NCI-H2171 treated with DMSO at 0.1 percent for 48 hours (cell line): ENCODE data around the gene ICAM3.

Source experiments
- DNase-seq: peaks from one replicate; lab custom pipeline; 2025; lab: John Stamatoyannopoulos, UW

Gene ICAM3

DNA sequence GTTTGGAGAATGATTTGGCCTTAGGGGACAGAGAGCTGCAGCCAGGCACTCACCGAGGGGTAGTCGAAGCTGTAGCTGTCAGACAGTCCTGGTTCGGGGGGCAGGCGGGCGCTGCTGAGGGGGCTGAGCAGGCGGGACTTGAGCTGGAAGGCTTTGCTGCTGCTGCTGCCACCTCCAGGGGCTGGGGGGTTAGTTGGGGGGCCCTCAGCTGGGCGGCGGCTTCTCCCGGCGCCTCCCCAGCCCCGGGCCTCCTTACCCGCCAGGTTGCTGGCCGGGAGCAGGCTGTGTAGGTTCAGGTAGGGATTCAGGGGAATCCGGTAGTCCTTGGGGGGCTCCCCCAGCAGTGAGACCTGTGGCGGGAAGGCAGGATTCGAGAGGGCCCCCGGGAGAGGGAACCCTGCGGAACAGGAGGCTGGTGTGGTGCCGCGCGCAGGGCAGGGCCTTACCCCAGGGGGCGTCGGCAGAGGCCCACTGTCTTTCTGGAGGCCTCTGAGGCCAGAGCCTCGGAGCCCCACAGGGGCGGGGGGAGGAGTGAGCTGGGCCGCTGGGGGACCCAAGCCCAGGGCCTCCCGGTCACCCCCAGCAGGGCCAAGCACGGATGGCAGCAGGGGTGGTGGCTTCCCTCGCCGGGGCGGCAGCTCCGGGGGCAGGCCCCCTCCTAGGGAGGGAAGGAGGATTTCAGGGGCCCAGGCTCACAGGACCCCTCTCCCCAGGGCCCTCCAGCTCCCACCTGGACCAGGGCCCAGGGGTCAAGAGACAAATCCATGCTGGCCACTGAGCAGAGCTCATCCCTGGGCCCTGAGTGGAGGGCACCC, 18.6 kb downstream of the ICAM3 start:
- DNase-seq = no peak

DNA sequence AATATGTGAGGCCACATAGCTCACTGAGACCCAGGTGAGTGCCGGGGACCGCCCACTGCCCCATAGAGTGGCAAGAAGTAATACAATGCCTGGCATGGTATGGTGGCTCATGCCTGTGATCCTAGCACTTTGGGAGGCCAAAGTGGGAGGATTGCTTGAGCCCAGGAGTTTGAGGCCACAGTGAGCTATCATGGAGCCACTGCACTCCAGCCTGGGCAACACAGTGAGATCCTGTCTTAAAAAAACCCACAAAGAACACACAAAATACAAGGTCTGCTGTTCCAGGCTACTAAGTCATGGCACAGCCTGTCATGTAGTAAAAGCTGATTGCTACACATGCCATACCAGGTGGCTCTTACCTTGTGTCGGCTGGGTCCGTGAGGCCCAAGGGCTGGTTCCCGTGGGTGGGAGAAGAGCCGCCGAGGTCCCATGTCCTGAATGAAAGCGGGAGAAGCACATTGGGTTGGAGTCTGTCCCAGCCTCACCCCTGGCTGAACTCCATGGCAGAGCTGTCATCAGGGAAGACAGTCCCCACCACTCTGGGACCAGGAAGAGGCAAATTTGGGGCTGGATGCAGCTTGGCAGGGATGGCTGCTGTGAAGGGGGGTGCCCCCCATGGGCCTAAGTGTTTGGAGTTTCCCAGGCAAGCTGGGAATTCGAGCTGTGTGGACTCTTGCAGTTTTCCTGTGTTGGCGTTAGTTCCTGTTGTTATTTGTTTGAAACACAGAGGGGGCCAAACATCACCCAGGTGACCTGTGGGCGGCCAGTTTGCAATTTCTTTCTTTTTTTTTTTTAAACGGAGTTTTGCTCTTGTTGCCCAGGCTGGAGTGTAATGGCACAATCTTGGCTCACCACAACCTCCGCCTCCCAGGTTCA, 20.4 kb downstream of the ICAM3 start:
- DNase-seq = no peak

DNA sequence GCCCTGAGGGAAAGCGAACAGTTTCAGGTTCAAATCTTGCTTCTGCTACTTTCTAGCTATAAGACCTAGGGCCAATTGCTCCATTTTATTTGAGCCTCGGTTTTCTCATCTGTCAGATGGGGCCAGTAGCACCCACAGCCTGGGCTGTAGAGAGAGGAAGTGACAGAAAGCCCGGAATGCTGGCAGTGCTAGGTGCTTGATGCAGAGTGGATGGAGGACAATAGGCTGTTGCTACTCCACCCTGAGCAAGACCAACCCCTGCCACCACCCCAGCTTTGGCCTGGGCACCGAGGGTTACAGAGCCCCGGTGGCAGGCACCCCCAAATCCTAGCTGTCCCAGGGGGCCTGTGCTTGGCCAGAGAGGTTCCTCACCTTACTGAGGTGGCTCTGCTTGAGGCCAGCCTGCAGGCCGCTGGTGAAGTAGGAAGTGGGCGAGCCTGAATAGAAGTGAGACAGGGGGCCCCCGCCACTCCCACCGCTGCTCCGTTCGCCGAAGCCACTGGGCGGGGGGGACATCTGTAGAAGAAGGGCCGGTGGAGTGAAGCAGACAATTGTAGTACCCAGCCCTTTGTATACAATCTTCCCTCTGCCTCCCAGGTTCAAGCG, 21.5 kb downstream of the ICAM3 start:
- DNase-seq = no peak

DNA sequence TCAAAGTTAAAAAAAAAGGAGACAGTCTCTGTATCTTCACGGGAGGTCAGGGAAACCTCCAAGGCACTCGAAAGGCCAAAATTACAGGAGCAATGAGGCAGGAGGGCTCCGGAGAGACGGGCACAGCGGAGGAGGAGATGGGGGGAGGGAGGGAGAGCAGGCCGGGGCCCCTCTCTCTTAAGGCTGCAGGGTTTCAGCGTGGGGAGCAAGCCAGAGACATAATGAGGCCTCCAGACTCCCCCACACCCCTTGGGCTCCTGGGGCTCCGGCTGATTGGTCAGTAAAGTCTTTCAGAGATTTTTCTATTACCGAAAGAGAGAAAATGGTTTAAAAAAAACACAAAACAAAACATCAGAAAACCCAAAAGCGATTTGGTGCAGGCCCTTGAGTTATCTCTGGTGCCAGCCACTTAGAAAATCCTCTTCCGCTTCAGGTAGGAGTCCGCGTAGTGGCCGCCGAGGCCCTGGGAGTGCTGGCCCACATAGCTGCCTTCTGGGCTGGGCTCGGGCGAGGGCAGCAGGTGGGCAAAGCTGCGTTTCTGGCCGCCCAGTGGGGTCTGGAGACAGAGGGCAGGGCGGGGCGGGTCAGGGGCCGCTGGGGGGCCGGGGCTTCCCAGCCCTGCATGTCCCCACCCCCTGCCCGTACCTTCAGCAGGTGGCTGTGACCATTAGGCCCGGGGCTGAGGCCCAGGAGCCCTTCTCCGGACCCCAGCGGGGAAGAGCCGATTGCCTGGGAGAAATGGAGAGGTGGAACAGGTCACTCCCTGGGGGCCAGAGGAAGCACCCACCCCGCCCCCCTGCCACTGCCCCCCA, 22.2 kb downstream of the ICAM3 start:
- DNase-seq = no peak

DNA sequence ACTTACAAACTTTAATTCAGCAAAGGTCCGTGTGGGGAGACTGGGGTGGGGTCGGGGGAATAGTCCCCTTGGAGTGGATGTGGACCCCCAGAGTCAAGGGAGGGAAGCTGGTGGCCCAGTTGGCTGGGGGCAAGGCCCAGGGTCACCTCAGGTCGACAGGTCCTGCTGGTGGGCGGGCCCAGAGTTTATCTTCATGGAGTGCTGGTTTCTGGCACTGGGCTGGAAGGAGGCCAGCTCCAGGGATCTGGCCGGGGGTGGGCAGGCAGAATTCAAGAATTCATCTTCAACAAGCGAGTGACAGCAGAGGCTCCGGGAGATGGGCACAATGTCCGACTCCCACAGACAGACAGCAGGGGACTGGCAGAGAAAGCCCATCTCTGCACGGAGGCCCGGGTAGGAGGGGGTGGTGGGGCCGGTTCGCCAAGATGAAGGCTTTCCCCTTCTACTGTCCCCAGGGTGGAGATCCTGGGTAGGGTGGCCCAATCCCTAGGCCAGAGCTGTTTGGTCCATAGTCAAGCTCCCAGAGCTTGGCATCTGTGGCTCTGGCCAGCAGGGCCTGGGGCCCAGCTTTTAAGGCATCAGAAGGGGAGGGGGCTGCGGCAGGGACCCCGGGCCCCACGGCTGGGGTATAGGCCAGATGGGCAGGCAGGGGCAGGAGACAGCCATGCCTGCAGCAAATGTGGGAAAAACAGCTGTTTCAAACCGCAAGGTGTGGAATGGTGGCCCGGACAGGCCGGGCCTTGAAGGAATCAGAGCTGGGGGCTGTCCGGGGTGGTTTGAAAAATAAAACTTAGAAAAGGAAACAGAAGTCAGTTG, 23.0 kb downstream of the ICAM3 start:
- DNase-seq = no peak

DNA sequence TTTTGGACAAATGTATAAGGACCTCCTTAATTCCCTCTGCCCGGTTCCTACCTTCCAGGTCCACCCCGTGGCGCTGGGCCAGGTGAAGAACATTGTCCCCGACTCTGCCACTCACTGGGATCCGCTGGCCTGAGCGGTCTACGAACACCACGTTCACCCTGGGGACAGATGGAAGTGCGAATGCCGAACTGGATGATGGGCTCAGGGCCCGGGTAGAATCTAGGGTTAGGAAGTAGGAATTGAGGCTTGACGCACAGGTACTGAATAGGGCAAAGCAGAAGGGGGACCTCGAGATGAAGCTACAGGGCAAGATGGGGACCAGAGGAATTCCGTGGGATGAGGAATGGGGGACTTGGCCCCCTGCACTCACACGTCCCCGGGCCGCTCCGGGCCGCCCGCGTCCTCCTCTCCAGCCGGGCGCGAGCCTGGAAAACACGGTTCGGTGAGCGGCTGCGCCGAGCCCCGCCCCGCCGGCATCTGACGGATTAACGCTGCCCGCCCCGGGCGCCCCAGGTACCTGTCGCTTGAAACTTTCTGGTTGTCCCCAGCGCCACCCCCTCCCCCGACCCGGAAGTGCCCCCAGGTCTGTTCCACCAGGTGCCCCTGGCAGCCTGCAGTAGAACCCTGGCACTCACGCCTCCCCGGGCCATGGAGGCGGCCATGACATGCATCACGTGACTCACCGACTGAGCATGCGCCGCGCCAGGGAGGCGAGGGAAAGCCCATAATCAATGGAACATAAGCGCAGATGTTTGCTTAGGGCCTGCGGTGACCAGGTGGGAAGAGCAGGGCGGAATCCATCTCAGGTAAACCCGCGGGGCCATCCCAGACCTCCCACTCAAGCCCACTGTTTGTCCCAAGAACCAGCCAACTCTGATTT, 23.8 kb downstream of the ICAM3 start, which contains the start of gene FDX2:
TSS of gene FDX2 (minus strand) at position 681 of the 880 bp plus-strand sequence. CDS start at position 662, 19 bp downstream.
- peak; percentile 91 for DNase-seq

DNA sequence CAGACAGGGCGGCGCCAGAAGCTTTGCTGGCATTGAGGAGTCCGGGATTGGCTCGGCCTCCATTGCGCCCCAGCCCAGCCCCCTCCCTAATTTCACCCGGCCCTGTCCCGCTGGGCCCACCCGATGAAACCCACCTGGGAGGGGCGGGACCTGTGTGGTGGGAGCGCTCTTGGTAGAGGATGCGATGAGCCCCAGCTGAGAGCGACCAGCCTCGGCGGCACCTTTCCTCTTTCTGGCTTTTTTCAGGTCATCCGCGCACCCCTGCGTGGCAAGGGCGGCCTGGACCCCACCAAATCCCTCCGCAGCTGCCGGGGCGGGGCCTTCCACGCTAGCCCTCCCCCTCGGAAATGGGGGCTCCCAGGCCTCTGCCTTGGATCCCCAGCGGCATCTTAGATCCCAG, 30.0 kb downstream of the ICAM3 start, which contains the start of gene ZGLP1:
TSS of gene ZGLP1 (minus strand) at position 393 of the 400 bp plus-strand sequence.
- no peak for DNase-seq

DNA sequence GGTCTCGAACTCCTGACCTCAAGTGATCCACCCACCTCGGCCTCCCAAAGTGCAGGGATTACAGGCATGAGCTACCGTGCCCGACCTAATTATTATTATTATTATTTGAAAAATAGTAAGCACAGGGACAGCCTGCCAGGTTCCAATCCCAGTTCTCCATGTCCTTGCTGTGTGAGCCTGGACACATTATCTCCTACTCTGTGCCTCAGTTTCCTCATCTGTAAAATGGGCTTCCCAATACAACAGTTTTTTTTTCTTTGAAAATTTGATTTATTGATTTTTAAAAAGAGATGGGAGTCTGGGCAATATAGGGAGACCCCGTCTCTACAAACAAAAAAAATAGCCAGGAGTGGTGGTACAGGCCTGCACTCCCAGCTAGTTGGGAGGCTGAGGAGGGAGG, 33.1 kb downstream of the ICAM3 start:
- no peak for DNase-seq

DNA sequence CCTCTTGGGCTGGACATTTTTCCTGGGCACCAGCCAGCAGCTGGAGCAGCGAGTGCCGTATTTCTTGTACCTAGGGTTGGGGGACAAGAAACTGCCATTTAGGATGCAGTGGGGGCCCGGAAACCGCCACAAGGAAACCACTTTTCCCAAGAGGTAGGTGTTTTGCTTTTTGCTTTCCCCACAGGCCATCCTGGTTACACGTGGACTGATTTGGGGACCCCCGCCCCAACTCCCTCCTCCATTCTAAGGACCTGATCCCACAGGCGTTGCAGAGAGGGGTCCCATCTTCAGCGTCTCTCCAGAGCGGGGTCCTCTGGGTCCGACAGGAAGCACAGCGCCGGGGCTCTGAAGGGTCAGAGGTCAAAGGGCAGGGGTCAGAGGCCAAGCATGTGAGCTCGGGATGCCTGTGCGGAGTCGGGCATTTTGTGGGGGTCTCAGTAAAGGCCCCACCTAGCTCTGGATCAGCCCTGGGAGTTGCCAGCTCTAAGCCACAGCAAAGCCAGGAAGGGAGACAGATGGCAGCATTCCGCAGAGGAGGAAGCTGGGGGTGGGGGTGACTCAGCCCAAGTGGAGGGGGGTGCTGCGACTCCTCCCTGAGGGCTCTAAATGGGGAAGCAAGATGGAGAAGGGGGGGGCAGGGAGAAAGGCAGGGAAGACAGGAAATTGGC, 34.2 kb downstream of the ICAM3 start:
- DNase-seq = peak; percentile 33

DNA sequence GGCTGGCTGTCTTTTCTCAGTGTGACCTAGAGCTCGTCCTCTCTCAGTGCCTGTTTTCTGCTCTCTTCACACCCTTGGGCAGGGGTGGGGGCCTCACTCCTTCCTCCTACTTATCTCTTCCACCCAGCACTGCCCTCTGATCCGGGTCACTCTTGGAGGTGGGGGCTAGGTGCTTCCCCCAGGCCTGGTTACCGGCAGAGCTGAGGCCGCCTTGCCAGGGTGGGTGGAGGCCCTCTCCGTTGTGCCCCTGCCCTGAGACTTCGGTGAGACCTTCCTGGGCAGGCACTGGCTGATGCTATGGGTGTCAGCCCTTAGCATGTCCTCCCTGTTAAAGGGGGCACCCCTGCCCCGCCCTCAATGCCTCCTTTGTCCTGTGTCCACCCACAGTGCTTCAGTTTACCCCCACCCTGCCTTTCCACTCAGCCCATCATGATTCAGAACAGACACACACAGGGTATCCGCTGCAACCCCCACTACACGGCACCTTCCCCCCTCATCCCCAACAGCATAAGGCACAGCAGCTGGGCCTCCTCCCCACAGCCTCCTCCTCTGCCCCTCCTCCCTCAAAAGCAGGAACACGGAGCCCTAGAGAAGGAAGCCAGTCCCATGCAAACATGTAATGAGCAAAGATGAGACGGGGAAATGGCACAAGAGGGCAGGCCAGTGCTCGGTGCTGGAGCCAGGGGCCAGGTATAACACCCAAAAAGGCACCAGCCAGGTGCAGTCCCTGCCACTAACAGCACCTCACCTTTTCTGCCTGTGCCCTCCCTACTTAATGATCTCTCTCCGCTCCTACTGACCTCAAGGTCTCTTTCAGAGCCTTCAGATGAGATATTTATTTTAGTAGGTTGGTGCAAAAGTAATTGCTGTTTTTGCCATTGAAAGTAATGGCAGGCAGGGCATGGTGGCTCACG, 39.6 kb downstream of the ICAM3 start:
- peak; percentile 75 for DNase-seq

DNA sequence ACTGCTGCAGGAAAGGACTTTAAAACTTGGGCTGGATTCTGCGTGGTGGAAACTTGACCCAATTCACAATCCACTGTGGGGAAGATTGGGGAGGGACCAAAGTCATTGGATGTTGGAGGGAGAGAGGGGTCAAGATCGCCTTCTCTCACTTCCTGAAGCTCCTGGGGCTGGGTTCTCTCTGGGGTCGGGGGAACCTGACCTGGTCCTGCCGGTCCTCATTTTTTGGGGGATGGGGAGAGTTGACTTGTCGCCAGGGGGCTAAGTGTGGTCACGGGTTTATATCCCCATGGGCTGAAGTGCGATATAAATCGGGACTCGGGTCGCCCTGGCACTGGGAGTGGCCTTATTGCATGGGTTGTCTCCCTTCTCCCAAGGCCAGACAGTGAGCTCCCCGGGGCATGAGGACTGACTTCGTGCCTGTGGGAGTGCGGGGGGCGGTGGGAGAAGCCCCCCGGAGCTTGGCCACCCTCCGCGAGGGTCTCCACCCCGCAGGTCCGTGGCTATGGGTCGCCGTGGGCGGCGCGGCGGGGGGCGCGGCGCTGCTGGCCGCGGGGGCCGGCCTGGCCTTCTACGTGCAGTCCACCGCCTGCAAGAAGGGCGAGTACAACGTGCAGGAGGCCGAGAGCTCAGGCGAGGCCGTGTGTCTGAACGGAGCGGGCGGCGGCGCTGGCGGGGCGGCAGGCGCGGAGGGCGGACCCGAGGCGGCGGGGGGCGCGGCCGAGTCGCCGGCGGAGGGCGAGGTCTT, 43.4 kb downstream of the ICAM3 start:
- DNase-seq = no peak

DNA sequence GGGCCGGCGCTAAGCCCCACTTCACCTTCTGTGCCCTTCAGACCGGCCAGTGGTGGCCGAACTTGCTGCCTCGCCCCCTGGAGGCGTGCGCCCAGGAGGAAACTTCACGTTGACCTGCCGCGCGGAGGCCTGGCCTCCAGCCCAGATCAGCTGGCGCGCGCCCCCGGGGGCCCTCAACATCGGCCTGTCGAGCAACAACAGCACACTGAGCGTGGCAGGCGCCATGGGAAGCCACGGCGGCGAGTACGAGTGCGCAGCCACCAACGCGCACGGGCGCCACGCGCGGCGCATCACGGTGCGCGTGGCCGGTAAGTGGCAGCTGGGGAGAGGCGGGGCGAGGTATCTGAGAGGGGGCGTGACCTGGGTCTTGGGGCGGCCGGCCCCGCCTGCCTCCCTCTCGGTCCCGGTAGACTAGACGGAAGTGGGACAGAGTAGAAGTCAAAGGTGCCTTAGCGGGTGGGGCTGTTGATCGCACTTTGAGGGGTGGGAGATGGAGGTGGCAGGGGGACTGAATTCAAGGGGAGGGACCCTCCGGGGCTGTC, 44.0 kb downstream of the ICAM3 start:
- DNase-seq = no peak

DNA sequence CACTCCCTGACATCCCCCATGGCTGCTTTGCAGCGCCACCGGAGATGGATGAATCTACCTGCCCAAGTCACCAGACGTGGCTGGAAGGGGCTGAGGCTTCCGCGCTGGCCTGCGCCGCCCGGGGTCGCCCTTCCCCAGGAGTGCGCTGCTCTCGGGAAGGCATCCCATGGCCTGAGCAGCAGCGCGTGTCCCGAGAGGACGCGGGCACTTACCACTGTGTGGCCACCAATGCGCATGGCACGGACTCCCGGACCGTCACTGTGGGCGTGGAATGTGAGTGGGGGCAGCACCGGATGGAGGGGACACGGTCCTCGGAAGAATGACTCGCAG, 45.1 kb downstream of the ICAM3 start:
- DNase-seq = no peak

DNA sequence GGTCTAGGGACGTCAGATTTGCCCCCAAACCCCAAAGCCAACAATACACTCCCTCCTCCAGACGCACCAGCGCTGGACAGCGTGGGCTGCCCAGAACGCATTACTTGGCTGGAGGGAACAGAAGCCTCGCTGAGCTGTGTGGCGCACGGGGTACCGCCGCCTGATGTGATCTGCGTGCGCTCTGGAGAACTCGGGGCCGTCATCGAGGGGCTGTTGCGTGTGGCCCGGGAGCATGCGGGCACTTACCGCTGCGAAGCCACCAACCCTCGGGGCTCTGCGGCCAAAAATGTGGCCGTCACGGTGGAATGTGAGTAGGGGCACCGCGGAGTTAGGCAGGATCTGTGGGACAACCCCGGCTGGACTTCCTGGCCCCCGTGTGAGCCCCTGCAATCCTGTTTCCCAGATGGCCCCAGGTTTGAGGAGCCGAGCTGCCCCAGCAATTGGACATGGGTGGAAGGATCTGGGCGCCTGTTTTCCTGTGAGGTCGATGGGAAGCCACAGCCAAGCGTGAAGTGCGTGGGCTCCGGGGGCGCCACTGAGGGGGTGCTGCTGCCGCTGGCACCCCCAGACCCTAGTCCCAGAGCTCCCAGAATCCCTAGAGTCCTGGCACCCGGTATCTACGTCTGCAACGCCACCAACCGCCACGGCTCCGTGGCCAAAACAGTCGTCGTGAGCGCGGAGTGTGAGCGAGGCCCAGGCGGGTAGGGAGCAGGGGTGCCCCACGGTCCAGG, 45.6 kb downstream of the ICAM3 start:
- no peak for DNase-seq

DNA sequence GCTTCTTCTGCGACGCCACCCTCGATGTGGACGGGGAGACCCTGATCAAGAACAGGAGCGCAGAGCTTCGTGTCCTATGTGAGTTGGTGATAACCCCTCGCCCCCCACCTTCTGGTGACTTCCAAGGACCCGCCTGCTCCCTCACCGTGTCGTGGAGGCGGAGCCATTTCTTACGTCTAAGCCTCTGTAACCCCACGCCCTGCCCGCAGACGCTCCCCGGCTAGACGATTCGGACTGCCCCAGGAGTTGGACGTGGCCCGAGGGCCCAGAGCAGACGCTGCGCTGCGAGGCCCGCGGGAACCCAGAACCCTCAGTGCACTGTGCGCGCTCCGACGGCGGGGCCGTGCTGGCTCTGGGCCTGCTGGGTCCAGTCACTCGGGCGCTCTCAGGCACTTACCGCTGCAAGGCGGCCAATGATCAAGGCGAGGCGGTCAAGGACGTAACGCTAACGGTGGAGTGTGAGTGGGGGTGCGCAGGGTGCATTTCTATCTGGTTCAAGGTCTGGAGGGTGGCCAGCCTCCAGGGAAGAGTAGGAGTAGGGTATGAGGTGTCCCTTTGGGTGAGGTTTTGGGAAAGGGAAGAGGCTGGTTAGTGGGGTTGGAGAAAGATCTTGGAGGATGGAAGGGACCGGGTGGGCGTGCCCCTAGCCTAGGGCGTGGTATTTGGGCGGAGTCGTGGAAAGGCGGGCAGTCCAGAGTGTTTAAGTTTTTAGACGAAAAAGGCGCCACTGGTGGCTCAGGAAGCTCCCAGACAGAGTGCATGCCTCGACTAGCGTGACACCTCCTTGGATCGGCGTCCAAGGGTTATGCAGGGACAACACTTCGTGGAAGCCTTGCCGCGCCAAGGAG, 46.4 kb downstream of the ICAM3 start:
- DNase-seq = no peak
